ENCODE results near the gene NEURL1.
"Not testable (repeated sequence)": the region's sequence is repeated elsewhere in the genome, so short reads cannot be mapped to it uniquely, and the experiment has no call there.

The NEURL1 gene

GRCh38 chr10:103465411-103466179 is 27.9 kb upstream of the NEURL1 start:
- DNase-seq: no peak

GRCh38 chr10:103466734-103467133 is 26.8 kb upstream of the NEURL1 start:
- DNase-seq: no peak

- DNase-seq: no peak
These were observed 26.1 kb upstream of the NEURL1 start for GRCh38 chr10:103467406-103467805.

GRCh38 chr10:103469201-103469600 is 24.3 kb upstream of the NEURL1 start:
- DNase-seq: no peak

- DNase-seq: no peak
These were observed 22.5 kb upstream of the NEURL1 start for GRCh38 chr10:103470761-103471653.

GRCh38 chr10:103472005-103472404 is 21.5 kb upstream of the NEURL1 start:
- DNase-seq: no peak

- no peak for DNase-seq
These were observed 20.2 kb upstream of the NEURL1 start for GRCh38 chr10:103473261-103473671.

GRCh38 chr10:103474077-103474476 is 19.4 kb upstream of the NEURL1 start:
- no peak for DNase-seq

GRCh38 chr10:103475437-103475836 is 18.1 kb upstream of the NEURL1 start:
- DNase-seq: no peak

GRCh38 chr10:103476046-103476768 is 17.3 kb upstream of the NEURL1 start:
- no peak for DNase-seq

- DNase-seq: no peak
These were observed 14.8 kb upstream of the NEURL1 start for GRCh38 chr10:103478671-103479070.

- no peak for DNase-seq
These were observed 14.4 kb upstream of the NEURL1 start, which contains the start of gene CALHM3 for GRCh38 chr10:103479135-103479534. Gene CALHM3 (minus strand): TSS chr10:103479240. CDS start chr10:103479032, 208 bp downstream.

- no peak for DNase-seq
These were observed 13.0 kb upstream of the NEURL1 start for GRCh38 chr10:103480521-103480920.

- DNase-seq: no peak
These were observed 11.5 kb upstream of the NEURL1 start for GRCh38 chr10:103481974-103482531.

- DNase-seq: not testable (repeated sequence)
These were observed 6.7 kb upstream of the NEURL1 start for GRCh38 chr10:103486635-103487409.

- no peak for DNase-seq
These were observed 6.1 kb upstream of the NEURL1 start for GRCh38 chr10:103487410-103487708.

GRCh38 chr10:103490986-103491314 is 2.6 kb upstream of the NEURL1 start:
- DNase-seq: no peak

GRCh38 chr10:103491729-103492364 is 1.7 kb upstream of the NEURL1 start:
- DNase-seq: no peak

- no peak for DNase-seq
These were observed 747 bp upstream of the NEURL1 start for GRCh38 chr10:103492655-103493261.

- DNase-seq: no peak
These were observed 692 bp downstream of the NEURL1 start for GRCh38 chr10:103493916-103494877.

All from NCI-H524 treated with DMSO at 0.1 percent for 48 hours (cell line).